ENCODE measurements around the gene ELMO1. TPM values are rescaled to one million over a fixed set of nuclear protein-coding genes. Genes with fewer than 3 reads are reported as not detected.

ELMO1 gene
- total and polyA plus RNA-seq, 4 donors: 10.1 to 183 (median 34.4) TPM

GRCh38 chr7:37333075-37333474 is 115.6 kb downstream of the ELMO1 start:
- WGBS, 2 donors: 21 to 46% methylated on average over 1 of the region's 1 CpG
- no peak overlapping the region for H3K27ac ChIP-seq (ENCODE audit: low read depth in 1 of 2, low read length in 1 of 2)
- ATAC-seq (ENCODE audit: insufficient read depth, low FRiP score): peak; percentile 47

GRCh38 chr7:37332243-37333016 is 116.2 kb downstream of the ELMO1 start:
- Histone ChIP-seq H3K9me3 (ENCODE audit: control insufficient read depth in 4 of 4, insufficient read depth in 3 of 4, low read length in 3 of 4) (peaks cover 0 to 3% (median 0%) of the 10 kb centered on the region in 4 donors), H3K27ac (ENCODE audit: low read depth in 1 of 2, low read length in 1 of 2) (no peak overlapping the region), H3K36me3 (ENCODE audit: control insufficient read depth in 4 of 4, insufficient read depth in 4 of 4, low read length in 4 of 4) (peaks cover 0 to 9% (median 0%) of the 10 kb centered on the region in 4 donors), H3K9ac (ENCODE audit: insufficient read depth in 1 of 2, low read length in 2 of 2) (no peak overlapping the region), H3K4me3 (no peak overlapping the region), H3K27me3 (ENCODE audit: control insufficient read depth in 3 of 3, insufficient read depth in 3 of 3, low read length in 2 of 3) (no peaks in the 10 kb centered on the region), H3K4me1 (ENCODE audit: control insufficient read depth in 5 of 5, insufficient read depth in 5 of 5, low read length in 5 of 5) (peaks cover 0 to under 1% (median 0%) of the 10 kb centered on the region in 5 donors)
- TF ChIP-seq, protein P1, sequence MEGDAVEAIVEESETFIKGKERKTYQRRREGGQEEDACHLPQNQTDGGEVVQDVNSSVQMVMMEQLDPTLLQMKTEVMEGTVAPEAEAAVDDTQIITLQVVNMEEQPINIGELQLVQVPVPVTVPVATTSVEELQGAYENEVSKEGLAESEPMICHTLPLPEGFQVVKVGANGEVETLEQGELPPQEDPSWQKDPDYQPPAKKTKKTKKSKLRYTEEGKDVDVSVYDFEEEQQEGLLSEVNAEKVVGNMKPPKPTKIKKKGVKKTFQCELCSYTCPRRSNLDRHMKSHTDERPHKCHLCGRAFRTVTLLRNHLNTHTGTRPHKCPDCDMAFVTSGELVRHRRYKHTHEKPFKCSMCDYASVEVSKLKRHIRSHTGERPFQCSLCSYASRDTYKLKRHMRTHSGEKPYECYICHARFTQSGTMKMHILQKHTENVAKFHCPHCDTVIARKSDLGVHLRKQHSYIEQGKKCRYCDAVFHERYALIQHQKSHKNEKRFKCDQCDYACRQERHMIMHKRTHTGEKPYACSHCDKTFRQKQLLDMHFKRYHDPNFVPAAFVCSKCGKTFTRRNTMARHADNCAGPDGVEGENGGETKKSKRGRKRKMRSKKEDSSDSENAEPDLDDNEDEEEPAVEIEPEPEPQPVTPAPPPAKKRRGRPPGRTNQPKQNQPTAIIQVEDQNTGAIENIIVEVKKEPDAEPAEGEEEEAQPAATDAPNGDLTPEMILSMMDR (IDR thresholded peaks at IDR 0.05; ENCODE audit: control extremely low read depth, extremely low read depth): no peak
- DNase-seq (no peak), ATAC-seq (ENCODE audit: insufficient read depth, low FRiP score) (no peak)
- 61 to 78% methylated on average over 9 of the region's 9 CpGs for WGBS, 2 donors

More at GRCh38 chr7:37333075-37333474, 115.6 kb downstream of the ELMO1 start:
- no peak for DNase-seq
- Histone ChIP-seq H3K36me3 (ENCODE audit: control insufficient read depth in 4 of 4, insufficient read depth in 4 of 4, low read length in 4 of 4) (peaks cover 0 to 12% (median under 1%) of the 10 kb centered on the region in 4 donors), H3K9me3 (ENCODE audit: control insufficient read depth in 4 of 4, insufficient read depth in 3 of 4, low read length in 3 of 4) (peaks cover 0 to 3% (median 0%) of the 10 kb centered on the region in 4 donors), H3K27me3 (ENCODE audit: control insufficient read depth in 3 of 3, insufficient read depth in 3 of 3, low read length in 2 of 3) (no peaks in the 10 kb centered on the region), H3K9ac (ENCODE audit: insufficient read depth in 1 of 2, low read length in 2 of 2) (no peak overlapping the region), H3K4me3 (no peak overlapping the region), H3K4me1 (ENCODE audit: control insufficient read depth in 5 of 5, insufficient read depth in 5 of 5, low read length in 5 of 5) (peaks cover 0 to 2% (median 0%) of the 10 kb centered on the region in 5 donors)
- TF ChIP-seq, protein P1 (IDR thresholded peaks at IDR 0.05; ENCODE audit: control extremely low read depth, extremely low read depth): no peak

- H3K4me1 ChIP-seq (ENCODE audit: control insufficient read depth in 5 of 5, insufficient read depth in 5 of 5, low read length in 5 of 5): no peaks in the 10 kb centered on the region
These were observed 117.9 kb downstream of the ELMO1 start for GRCh38 chr7:37330775-37331174.

More at GRCh38 chr7:37330775-37331174, 117.9 kb downstream of the ELMO1 start:
- WGBS, 2 donors: 41 to 45% methylated on average over 2 of the region's 2 CpGs
- DNase-seq: no peak
- Histone ChIP-seq H3K27me3 (ENCODE audit: control insufficient read depth in 3 of 3, insufficient read depth in 3 of 3, low read length in 2 of 3) (no peaks in the 10 kb centered on the region), H3K4me3 (no peak overlapping the region), H3K27ac (ENCODE audit: low read depth in 1 of 2, low read length in 1 of 2) (no peak overlapping the region), H3K36me3 (ENCODE audit: control insufficient read depth in 4 of 4, insufficient read depth in 4 of 4, low read length in 4 of 4) (peaks cover 0 to 7% (median 0%) of the 10 kb centered on the region in 4 donors), H3K9me3 (ENCODE audit: control insufficient read depth in 4 of 4, insufficient read depth in 3 of 4, low read length in 3 of 4) (peaks cover 0 to 3% (median 0%) of the 10 kb centered on the region in 4 donors), H3K9ac (ENCODE audit: insufficient read depth in 1 of 2, low read length in 2 of 2) (no peak overlapping the region)
- TF ChIP-seq, protein P1 (IDR thresholded peaks at IDR 0.05; ENCODE audit: control extremely low read depth, extremely low read depth): no peak
- no peak for ATAC-seq (ENCODE audit: insufficient read depth, low FRiP score)

Measured in lung (tissue), 12 donors.